ENCODE measurements around the gene CTIF. TPM values are rescaled to one million over a fixed set of nuclear protein-coding genes. Genes with fewer than 3 reads are reported as not detected.

CTIF gene
- total RNA-seq, 4 donors from 2014 or later: 72.2 to 137 (median 86.5) TPM

GRCh38 chr18:48828194-48828545 lies 289.3 kb downstream of the CTIF start:
- Histone ChIP-seq H3K4me1 (peaks cover 0 to 71% (median 31%) of the 10 kb centered on the region in 4 donors), H3K36me3 (peaks cover 0 to 5% (median 0%) of the 10 kb centered on the region in 3 donors), H3K27me3 (no peaks in the 10 kb centered on the region), H3K27ac (peak overlapping the region in 3 of 4 donors; percentile 35 to 60 (median 50)), H3K4me3 (no peak overlapping the region), H3K9me3 (peaks cover 0 to 9% (median 0%) of the 10 kb centered on the region in 4 donors)
- no peak for DNase-seq (ENCODE audit: low spot score in 2 of 2)
- TF ChIP-seq EP300 (IDR thresholded peaks at IDR 0.05) (no peak), POLR2A (IDR thresholded peaks at IDR 0.05) (no peak), CTCF (IDR thresholded peaks at IDR 0.05) (no peak)
- 28 to 29% methylated on average over 3 of the region's 3 CpGs for WGBS, 2 donors

GRCh38 chr18:48828691-48829442 lies 290.0 kb downstream of the CTIF start:
- WGBS, 2 donors: 53 to 62% methylated on average over 15 of the region's 15 CpGs
- H3K27me3 ChIP-seq: no peaks in the 10 kb centered on the region
- DNase-seq (ENCODE audit: low spot score in 2 of 2): no peak
- H3K9me3 ChIP-seq: peaks cover 0 to 3% (median 0%) of the 10 kb centered on the region in 4 donors
- H3K4me3 ChIP-seq: no peak overlapping the region
- TF ChIP-seq POLR2A (IDR thresholded peaks at IDR 0.05) (no peak), EP300 (IDR thresholded peaks at IDR 0.05) (no peak), CTCF (IDR thresholded peaks at IDR 0.05) (no peak)
- peak overlapping the region in 3 of 4 donors; percentile 35 to 60 (median 50) for H3K27ac ChIP-seq
- H3K4me1 ChIP-seq: peaks cover 0 to 78% (median 37%) of the 10 kb centered on the region in 4 donors
- H3K36me3 ChIP-seq: no peaks in the 10 kb centered on the region

GRCh38 chr18:48829443-48830149 lies 290.8 kb downstream of the CTIF start:
- Histone ChIP-seq H3K27me3 (no peaks in the 10 kb centered on the region), H3K4me1 (peaks cover 0 to 79% (median 42%) of the 10 kb centered on the region in 4 donors)

DNA sequence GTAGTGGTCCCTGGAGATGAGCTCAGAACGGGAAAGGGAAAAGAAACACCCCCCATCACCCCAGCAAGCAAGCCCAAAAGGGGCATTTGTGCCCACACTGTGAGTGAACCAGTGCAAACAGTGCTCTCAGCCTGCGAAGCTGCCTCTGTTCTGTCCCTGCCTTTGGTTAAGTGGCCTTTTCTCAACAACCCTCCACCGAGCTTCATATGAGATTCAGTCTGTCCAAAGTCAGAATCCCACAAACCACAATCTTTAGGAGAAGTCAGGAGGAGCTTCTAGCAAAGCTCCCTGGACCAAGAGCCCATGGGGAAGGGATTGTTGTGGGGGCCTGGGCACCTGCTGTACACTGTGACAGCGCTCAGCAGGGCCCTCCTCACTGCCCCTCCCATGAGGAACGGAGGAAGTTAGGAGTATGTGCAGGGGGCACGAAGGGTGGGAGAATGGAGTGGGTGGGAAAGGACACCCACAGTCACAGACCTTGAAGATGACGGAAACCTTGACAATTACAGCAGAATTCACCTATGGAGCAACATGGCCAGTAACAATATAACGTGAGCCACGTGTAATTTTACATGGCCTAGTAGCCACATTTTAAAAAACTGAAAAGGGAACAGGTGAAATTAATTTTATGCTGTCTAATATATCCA lies 292.4 kb downstream of the CTIF start:
- no peak for DNase-seq (ENCODE audit: low spot score in 2 of 2)
- no peak overlapping the region for H3K27ac ChIP-seq
- peaks cover 0 to 67% (median 40%) of the 10 kb centered on the region in 4 donors for H3K4me1 ChIP-seq
- TF ChIP-seq CTCF (IDR thresholded peaks at IDR 0.05) (no peak), POLR2A (IDR thresholded peaks at IDR 0.05) (no peak), EP300 (IDR thresholded peaks at IDR 0.05) (no peak)
- no peaks in the 10 kb centered on the region for H3K36me3 ChIP-seq
- H3K9me3 ChIP-seq: no peaks in the 10 kb centered on the region
- no peak overlapping the region for H3K4me3 ChIP-seq
- WGBS, 2 donors: 89 to 91% methylated on average over 9 of the region's 9 CpGs
- H3K27me3 ChIP-seq: no peaks in the 10 kb centered on the region

More at GRCh38 chr18:48829443-48830149, 290.8 kb downstream of the CTIF start:
- Histone ChIP-seq H3K9me3 (no peaks in the 10 kb centered on the region), H3K36me3 (no peaks in the 10 kb centered on the region), H3K4me3 (no peak overlapping the region), H3K27ac (no peak overlapping the region)
- WGBS, 2 donors: 76% methylated on average over 13 of the region's 13 CpGs
- DNase-seq (ENCODE audit: low spot score in 2 of 2): no peak
- TF ChIP-seq EP300 (IDR thresholded peaks at IDR 0.05) (no peak), POLR2A (IDR thresholded peaks at IDR 0.05) (no peak), CTCF (IDR thresholded peaks at IDR 0.05) (no peak)
